GM23338 (cell line): ENCODE data around the gene WNT6. TPM values are rescaled to one million over a fixed set of nuclear protein-coding genes. Genes with fewer than 3 reads are reported as not detected.
A peak's percentile ranks its signal among the peaks of the same experiment; 100 is the strongest.

ENCODE experiments used
- ATAC-seq: fragments of 200-7000 bp; cut with Tn5 transposase; 3 replicates; pipeline ENCODE4 v1.9.1; 2020
- DNase-seq: peaks from one replicate; pipeline ENCODE4 v3.0.0-alpha.2; 2015; ENCODE audit warnings: low spot score
- H2AFZ ChIP-seq: fragments of 200-600 bp; sonication (generic); 2 replicates; pipeline ENCODE4 v1.8.0; 2016; ENCODE audit warnings: antibody characterized with exemption, mild to moderate bottlenecking, moderate library complexity
- H3F3A ChIP-seq: fragments of 200-600 bp; sonication (generic); replicated peaks from 2 replicates; pipeline ENCODE4 v1.8.0; 2017; ENCODE audit warnings: antibody characterized with exemption, mixed run types, low read depth
- H3K27ac ChIP-seq: fragments of 200-600 bp; sonication (generic); 2 replicates; pipeline ENCODE4 v1.6.1; 2016; ENCODE audit warnings: low read depth
- H3K27me3 ChIP-seq: fragments of 200-600 bp; sonication (generic); 2 replicates; pipeline ENCODE4 v1.8.0; 2016; ENCODE audit warnings: mild to moderate bottlenecking, mixed run types, moderate library complexity; ENCODE audit not compliant: insufficient read depth
- H3K36me3 ChIP-seq: fragments of 200-600 bp; sonication (generic); 2 replicates; pipeline ENCODE4 v1.8.0; 2016; ENCODE audit warnings: mild to moderate bottlenecking; ENCODE audit not compliant: insufficient read depth
- H3K4me1 ChIP-seq: fragments of 200-600 bp; sonication (generic); 2 replicates; pipeline ENCODE4 v1.8.0; 2016; ENCODE audit warnings: mild to moderate bottlenecking, moderate library complexity; ENCODE audit not compliant: insufficient read depth
- H3K4me2 ChIP-seq: fragments of 200-600 bp; sonication (generic); 2 replicates; pipeline ENCODE4 v1.7.1; 2017; ENCODE audit warnings: mixed run types
- H3K4me3 ChIP-seq: fragments of 200-600 bp; sonication (generic); 2 replicates; pipeline ENCODE4 v1.6.1; 2016; ENCODE audit warnings: mixed run types
- H3K79me2 ChIP-seq: fragments of 200-600 bp; sonication (generic); replicated peaks from 2 replicates; pipeline ENCODE4 v1.8.0; 2017; ENCODE audit warnings: mild to moderate bottlenecking; ENCODE audit not compliant: insufficient read depth
- H3K9me2 ChIP-seq: fragments of 200-600 bp; sonication (generic); 2 replicates; pipeline ENCODE4 v1.8.0; 2017; ENCODE audit not compliant: insufficient read depth
- H4K20me1 ChIP-seq: fragments of 200-600 bp; sonication (generic); replicated peaks from 2 replicates; pipeline ENCODE4 v1.8.0; 2017; ENCODE audit warnings: mild to moderate bottlenecking; ENCODE audit not compliant: insufficient read depth
- H3K27ac Mint-ChIP-seq: 2 replicates; pipeline ENCODE4 v1.8.0; 2020; ENCODE audit warnings: inconsistent platforms, mild to moderate bottlenecking, moderate library complexity, mixed read lengths
- H3K27me3 Mint-ChIP-seq: 3 replicates; pipeline ENCODE4 v1.8.0; 2022; ENCODE audit warnings: low read depth, mild to moderate bottlenecking, moderate library complexity, mixed read lengths, inconsistent platforms; ENCODE audit not compliant: insufficient read depth, poor library complexity
- H3K36me3 Mint-ChIP-seq: 3 replicates; pipeline ENCODE4 v1.8.0; 2021; ENCODE audit warnings: low read depth, mild to moderate bottlenecking, inconsistent platforms, moderate library complexity, mixed read lengths
- H3K4me1 Mint-ChIP-seq: 3 replicates; pipeline ENCODE4 v1.8.0; 2020; ENCODE audit warnings: mild to moderate bottlenecking, inconsistent platforms, mixed read lengths
- H3K4me3 Mint-ChIP-seq: 3 replicates; pipeline ENCODE4 v1.8.0; 2021; ENCODE audit warnings: moderate library complexity, mild to moderate bottlenecking, inconsistent platforms, mixed read lengths
- H3K9me3 Mint-ChIP-seq: 3 replicates; pipeline ENCODE4 v1.8.0; 2020; ENCODE audit warnings: moderate library complexity, mild to moderate bottlenecking, inconsistent platforms, mixed read lengths
- CTCF ChIP-seq, 2 experiments: fragments of 200-600 bp in 1 of 2; sonication (generic) in 1 of 2; conservative IDR thresholded peaks; 2 replicates each; pipeline versions ENCODE4 v1.5.1 to v1.6.1; 2016 to 2017; ENCODE audit warnings: antibody characterized with exemption in 2 of 2, low read depth in 2 of 2, mild to moderate bottlenecking in 2 of 2, moderate library complexity in 1 of 2
- ETS1 ChIP-seq: IDR thresholded peaks from 2 replicates; pipeline ENCODE4 v1.6.1; 2016; ENCODE audit warnings: antibody characterized with exemption
- EZH2 ChIP-seq: fragments of 200-600 bp; sonication (generic); IDR thresholded peaks from one replicate; pipeline ENCODE4 v1.8.0; 2017; ENCODE audit warnings: antibody characterized with exemption, mild to moderate bottlenecking, low read depth; ENCODE audit not compliant: unreplicated experiment
- JUNB ChIP-seq: IDR thresholded peaks from one replicate; pipeline ENCODE4 v1.6.1; 2016; ENCODE audit warnings: antibody characterized with exemption; ENCODE audit not compliant: unreplicated experiment
- NANOG ChIP-seq: IDR thresholded peaks from 2 replicates; pipeline ENCODE4 v1.6.1; 2016; ENCODE audit warnings: antibody characterized with exemption, borderline replicate concordance
- STAT1 ChIP-seq: IDR thresholded peaks from one replicate; pipeline ENCODE4 v1.6.1; 2016; ENCODE audit warnings: antibody characterized with exemption; ENCODE audit not compliant: unreplicated experiment
- ZNF331 ChIP-seq: fragments of 250-450 bp; sonication (Bioruptor Pico); IDR thresholded peaks from 2 replicates; pipeline ENCODE4 v1.5.0; 2020; ENCODE audit warnings: low read depth, mild to moderate bottlenecking, moderate library complexity
- ZNF462 ChIP-seq: fragments of 250-450 bp; sonication (Bioruptor Pico); IDR thresholded peaks from 2 replicates; pipeline ENCODE4 v1.5.0; 2020; ENCODE audit warnings: mild to moderate bottlenecking, moderate library complexity
- polyA plus RNA-seq: library from polyadenylated mRNA; unstranded; fragments of >200 nt; fragmentation: Nextera tagmentation; extraction: Ambion mirVana; gene quantifications from 2 replicates; pipeline ENCODE4 v1.2.1, GENCODE V29; 2016
- total RNA-seq: library from RNA; depleted of rRNA; stranded (reverse); fragments of >200 nt; shearing (Covaris generic); gene quantifications from 2 replicates; pipeline ENCODE4 v1.2.3, GENCODE V29; 2014

WNT6 gene
- total and polyA plus RNA-seq, 2 experiments from 2014 or later = not detected

GRCh38 chr2:218851286-218851685, 8.3 kb upstream of the WNT6 start (continued):
- no peak for TF ChIP-seq ZNF462 (CRISPR knock-in tag)
- no peak for TF ChIP-seq ETS1
- TF ChIP-seq EZH2 = no peak
- TF ChIP-seq ZNF331 (CRISPR knock-in tag) = no peak
- no peak for TF ChIP-seq NANOG
- no peak for TF ChIP-seq JUNB

GRCh38 chr2:218852911-218853667, 6.5 kb upstream of the WNT6 start:
- Mint-ChIP-seq H3K36me3 (no peaks in the 10 kb centered on the region), H3K27me3 (peaks cover 59% of the 10 kb centered on the region), H3K9me3 (no peaks in the 10 kb centered on the region), H3K4me3 (peak overlapping the region; percentile 19; the same call in 2 of the 3 replicates), H3K27ac (no peak overlapping the region), H3K4me1 (peaks cover 44% of the 10 kb centered on the region)
- Histone ChIP-seq H3K27ac (no peak overlapping the region), H2AFZ (no peak overlapping the region), H3F3A (0 out of 2 replicates have a peak, but pooled peaks cover 6% of the 10 kb centered on the region), H3K4me1 (peaks cover 42% of the 10 kb centered on the region), H3K4me3 (peak overlapping the region; percentile 31; the same call in 1 of the 2 replicates), H3K36me3 (no peaks in the 10 kb centered on the region), H3K9me2 (no peaks in the 10 kb centered on the region), H3K27me3 (peaks cover 61% of the 10 kb centered on the region), H4K20me1 (peaks cover 2% of the 10 kb centered on the region; the same call in 1 of the 2 replicates), H3K79me2 (no peaks in the 10 kb centered on the region), H3K4me2 (peak overlapping the region; percentile 45)
- TF ChIP-seq STAT1 (no peak), EZH2 (peak; percentile 81), CTCF (conservative IDR thresholded peaks at IDR 0.05; ENCODE audit: low read depth in 2 of 2) (peak; percentile 89 to 93)
- peak; percentile 89 for DNase-seq
- peak; percentile 66 for ATAC-seq
